ENCODE measurements around the gene AUTS2. TPM values are rescaled to one million over a fixed set of nuclear protein-coding genes. Genes with fewer than 3 reads are reported as not detected.

The AUTS2 gene
- total RNA-seq, 1 experiment from 2014 or later = 42.1 TPM

- H3K4me3 ChIP-seq (ENCODE audit: low read depth, low read length, poor library complexity, severe bottlenecking) = no peak overlapping the region
- TF ChIP-seq CTCF (conservative IDR thresholded peaks at IDR 0.05; ENCODE audit: low read depth, low read length) (no peak), EZH2 (IDR thresholded peaks at IDR 0.05; ENCODE audit: borderline replicate concordance, low read depth, low read length, poor library complexity, severe bottlenecking) (no peak)
- ChIA-PET POLR2A (ENCODE audit: low non-redundant PET) (no interaction called here), CTCF (no interaction called here)
- peak; percentile 48 for DNase-seq (ENCODE audit: low spot score)
- intact Hi-C loops (cut with micrococcal nuclease; ENCODE audit: unreplicated experiment) = loop anchor here (10.0 kb wide), 2 partner anchors 213 to 443 kb away; no protein-coding TSS in a partner anchor
- no peaks in the 10 kb centered on the region for H3K9me3 ChIP-seq (ENCODE audit: low read depth, low read length, poor library complexity, severe bottlenecking)
- BruUV-seq (replicated peaks) = no TSS peak
- H3K4me1 ChIP-seq (ENCODE audit: insufficient read depth, low read length, poor library complexity, severe bottlenecking) = peaks cover 21% of the 10 kb centered on the region
- no peaks in the 10 kb centered on the region for H3K36me3 ChIP-seq (ENCODE audit: insufficient read depth, low read length, poor library complexity, severe bottlenecking)
- H3K27me3 ChIP-seq (replicated peaks; ENCODE audit: insufficient read depth, low read depth, low read length, poor library complexity) = no peaks in the 10 kb centered on the region
- no peak overlapping the region for H3K27ac ChIP-seq (ENCODE audit: low read depth, low read length, poor library complexity, severe bottlenecking)
Observed at GRCh38 chr7:70047891-70048448, 449.7 kb downstream of the AUTS2 start.

GRCh38 chr7:70051726-70052125, 453.5 kb downstream of the AUTS2 start:
- H3K36me3 ChIP-seq (ENCODE audit: insufficient read depth, low read length, poor library complexity, severe bottlenecking) = no peaks in the 10 kb centered on the region
- peaks cover 8% of the 10 kb centered on the region for H3K4me1 ChIP-seq (ENCODE audit: insufficient read depth, low read length, poor library complexity, severe bottlenecking)
- H3K9me3 ChIP-seq (ENCODE audit: low read depth, low read length, poor library complexity, severe bottlenecking) = no peaks in the 10 kb centered on the region
- POLR2A ChIA-PET (ENCODE audit: low non-redundant PET) = no interaction called here
- no peak overlapping the region for H3K4me3 ChIP-seq (ENCODE audit: low read depth, low read length, poor library complexity, severe bottlenecking)
- no TSS peak for BruUV-seq (replicated peaks)
- H3K27me3 ChIP-seq (replicated peaks; ENCODE audit: insufficient read depth, low read depth, low read length, poor library complexity) = no peaks in the 10 kb centered on the region
- TF ChIP-seq EZH2 (IDR thresholded peaks at IDR 0.05; ENCODE audit: borderline replicate concordance, low read depth, low read length, poor library complexity, severe bottlenecking) (no peak), CTCF (conservative IDR thresholded peaks at IDR 0.05; ENCODE audit: low read depth, low read length) (no peak)
- intact Hi-C loops (cut with micrococcal nuclease; ENCODE audit: unreplicated experiment) = no loop called here
- CTCF ChIA-PET = no interaction called here
- no peak for DNase-seq (ENCODE audit: low spot score)
- no peak overlapping the region for H3K27ac ChIP-seq (ENCODE audit: low read depth, low read length, poor library complexity, severe bottlenecking)

- no TSS peak for BruUV-seq (replicated peaks)
- Histone ChIP-seq H3K27me3 (replicated peaks; ENCODE audit: insufficient read depth, low read depth, low read length, poor library complexity) (no peaks in the 10 kb centered on the region), H3K4me1 (ENCODE audit: insufficient read depth, low read length, poor library complexity, severe bottlenecking) (peaks cover 7% of the 10 kb centered on the region), H3K4me3 (ENCODE audit: low read depth, low read length, poor library complexity, severe bottlenecking) (no peak overlapping the region), H3K36me3 (ENCODE audit: insufficient read depth, low read length, poor library complexity, severe bottlenecking) (no peaks in the 10 kb centered on the region), H3K27ac (ENCODE audit: low read depth, low read length, poor library complexity, severe bottlenecking) (no peak overlapping the region), H3K9me3 (ENCODE audit: low read depth, low read length, poor library complexity, severe bottlenecking) (no peaks in the 10 kb centered on the region)
- no peak for DNase-seq (ENCODE audit: low spot score)
- TF ChIP-seq CTCF (conservative IDR thresholded peaks at IDR 0.05; ENCODE audit: low read depth, low read length) (no peak), EZH2 (IDR thresholded peaks at IDR 0.05; ENCODE audit: borderline replicate concordance, low read depth, low read length, poor library complexity, severe bottlenecking) (no peak)
- CTCF ChIA-PET = no interaction called here
- intact Hi-C loops (cut with micrococcal nuclease; ENCODE audit: unreplicated experiment) = no loop called here
- POLR2A ChIA-PET (ENCODE audit: low non-redundant PET) = no interaction called here
Observed at GRCh38 chr7:70052691-70053090, 454.4 kb downstream of the AUTS2 start.

Data from A673 (cell line).